NCI-H345 (cell line): ENCODE results near the gene ZSCAN22.

Source experiments
- DNase-seq: peaks from one replicate; lab custom pipeline; 2025; lab: John Stamatoyannopoulos, UW

ZSCAN22 gene

DNA sequence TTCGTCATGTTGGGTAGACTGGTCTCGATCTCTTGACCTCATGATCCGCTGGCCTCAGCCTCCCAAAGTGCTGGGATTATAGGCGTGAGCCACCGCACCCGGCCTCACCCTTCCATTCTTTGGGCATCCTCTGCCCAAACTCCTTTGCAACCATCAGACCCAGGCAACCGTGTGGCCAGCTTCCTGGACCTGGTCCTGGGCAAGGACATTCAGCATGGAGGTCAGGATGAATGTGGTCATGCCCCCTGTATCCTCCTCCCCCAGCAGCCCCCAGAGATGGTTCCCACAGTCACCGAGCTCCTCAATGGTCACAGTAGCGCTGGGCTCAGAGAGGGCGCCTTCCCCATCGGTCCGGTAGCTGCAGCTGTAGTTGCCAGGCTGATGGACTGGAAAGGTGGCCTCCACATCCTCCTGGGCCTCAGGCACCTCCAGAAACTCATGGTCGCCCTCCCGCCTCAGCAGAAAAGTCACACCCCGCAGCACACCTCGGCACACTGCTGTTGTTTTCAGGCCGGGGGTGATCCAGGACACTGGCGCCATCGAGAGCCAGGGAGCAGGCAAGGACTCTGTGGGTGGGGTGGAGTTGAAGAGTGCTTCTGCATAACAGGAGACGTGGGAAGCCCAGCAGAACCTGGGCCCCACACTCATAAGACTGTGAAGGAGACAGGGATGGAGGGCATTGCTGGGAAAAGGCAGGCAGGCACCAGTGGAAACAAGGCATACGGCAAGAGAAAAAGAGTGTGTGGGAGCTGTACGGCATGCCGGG is 25.4 kb downstream of the ZSCAN22 start:
- DNase-seq: no peak

DNA sequence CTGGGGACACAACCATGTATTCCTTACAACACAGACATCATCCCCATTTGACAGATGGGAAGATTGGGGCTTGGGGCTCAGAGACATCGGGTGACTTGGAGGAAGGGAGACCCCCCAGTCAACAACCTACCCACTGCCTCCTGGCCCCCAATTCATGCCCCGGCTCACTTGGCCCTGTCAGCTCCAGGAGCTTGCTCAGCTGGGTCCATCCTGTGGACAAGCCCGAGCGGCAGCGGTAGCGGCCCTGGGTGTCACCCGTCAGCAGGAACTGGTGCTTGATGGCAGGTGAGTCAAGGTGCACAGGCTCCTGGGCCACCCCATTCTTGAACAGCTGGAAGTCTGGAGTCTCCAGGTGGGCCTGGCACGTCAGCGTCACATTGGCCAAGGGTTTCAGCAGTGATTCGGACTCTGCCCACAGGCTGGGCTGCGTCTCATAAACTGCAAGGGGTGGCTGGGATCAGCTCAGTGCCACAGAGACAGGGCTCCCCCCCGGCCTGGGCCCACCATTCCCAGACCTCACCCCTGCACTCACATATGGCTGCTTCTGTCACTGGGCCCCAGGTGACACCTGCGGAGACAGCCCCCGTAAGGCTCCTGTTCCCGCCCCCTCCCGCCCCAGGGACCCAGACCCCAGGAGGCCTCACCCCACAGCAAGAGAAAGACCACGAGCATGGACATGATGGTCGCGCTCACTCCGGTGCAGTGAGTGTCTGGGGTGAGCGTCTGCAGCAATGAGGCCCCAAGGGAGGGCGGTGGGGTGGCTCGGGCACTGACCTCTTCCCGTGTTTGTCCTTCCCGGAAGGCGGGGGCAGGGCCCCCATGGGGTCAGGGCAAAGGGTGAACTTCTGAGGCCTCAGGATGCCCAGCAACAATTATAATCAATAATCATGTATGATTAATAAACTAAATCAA is 26.2 kb downstream of the ZSCAN22 start, which contains the start of gene A1BG:
Gene A1BG, minus strand, starts transcription at position 733 of the 912 bp plus-strand sequence. Its CDS starts 55 bp downstream, at position 678.
- no peak for DNase-seq

GRCh38 chr19:58353717-58354477 is 27.1 kb downstream of the ZSCAN22 start:
- no peak for DNase-seq

GRCh38 chr19:58354478-58355030 is 27.8 kb downstream of the ZSCAN22 start:
- no peak for DNase-seq

GRCh38 chr19:58355215-58355796 is 28.5 kb downstream of the ZSCAN22 start:
- DNase-seq: no peak

DNA sequence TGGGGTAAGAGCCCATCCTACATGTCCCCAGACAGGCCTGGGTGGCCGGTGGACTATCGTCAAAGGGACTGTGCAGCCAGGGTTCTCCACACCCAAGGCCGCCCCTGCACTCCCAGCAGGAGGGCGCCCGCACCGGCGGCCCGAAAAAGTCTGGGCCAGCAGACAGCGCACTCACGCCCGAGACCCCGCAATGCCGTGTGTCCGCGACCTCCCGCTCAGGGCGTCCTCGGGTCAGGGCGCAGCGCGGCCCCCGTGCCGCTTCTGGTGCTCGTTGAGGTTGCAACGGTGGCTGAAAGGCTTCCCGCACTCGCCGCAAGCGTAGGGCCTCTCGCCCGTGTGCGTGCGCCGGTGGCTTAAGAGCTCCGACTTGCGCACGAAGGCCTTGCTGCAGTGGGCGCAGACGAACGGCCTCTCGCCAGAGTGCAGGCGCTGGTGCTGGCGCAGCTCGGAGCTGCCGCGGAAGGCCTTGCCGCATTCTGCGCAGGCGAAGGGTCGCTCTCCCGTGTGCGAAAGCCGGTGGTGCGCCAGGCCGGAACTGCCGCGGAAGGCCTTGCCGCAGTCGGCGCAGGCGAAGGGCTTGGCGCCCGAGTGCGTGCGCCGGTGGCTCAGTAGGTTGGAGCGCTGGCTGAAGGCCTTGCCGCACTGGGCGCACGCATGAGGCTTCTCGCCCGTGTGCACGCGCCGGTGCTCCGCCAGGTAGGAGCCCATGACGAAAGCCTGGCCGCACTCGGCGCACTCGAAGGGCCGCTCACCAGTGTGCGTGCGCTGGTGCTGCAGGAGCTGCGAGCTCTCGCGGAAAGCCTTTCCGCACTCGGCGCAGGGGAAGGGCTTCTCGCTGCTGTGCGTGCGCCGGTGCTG is 29.3 kb downstream of the ZSCAN22 start:
- DNase-seq: no peak

DNA sequence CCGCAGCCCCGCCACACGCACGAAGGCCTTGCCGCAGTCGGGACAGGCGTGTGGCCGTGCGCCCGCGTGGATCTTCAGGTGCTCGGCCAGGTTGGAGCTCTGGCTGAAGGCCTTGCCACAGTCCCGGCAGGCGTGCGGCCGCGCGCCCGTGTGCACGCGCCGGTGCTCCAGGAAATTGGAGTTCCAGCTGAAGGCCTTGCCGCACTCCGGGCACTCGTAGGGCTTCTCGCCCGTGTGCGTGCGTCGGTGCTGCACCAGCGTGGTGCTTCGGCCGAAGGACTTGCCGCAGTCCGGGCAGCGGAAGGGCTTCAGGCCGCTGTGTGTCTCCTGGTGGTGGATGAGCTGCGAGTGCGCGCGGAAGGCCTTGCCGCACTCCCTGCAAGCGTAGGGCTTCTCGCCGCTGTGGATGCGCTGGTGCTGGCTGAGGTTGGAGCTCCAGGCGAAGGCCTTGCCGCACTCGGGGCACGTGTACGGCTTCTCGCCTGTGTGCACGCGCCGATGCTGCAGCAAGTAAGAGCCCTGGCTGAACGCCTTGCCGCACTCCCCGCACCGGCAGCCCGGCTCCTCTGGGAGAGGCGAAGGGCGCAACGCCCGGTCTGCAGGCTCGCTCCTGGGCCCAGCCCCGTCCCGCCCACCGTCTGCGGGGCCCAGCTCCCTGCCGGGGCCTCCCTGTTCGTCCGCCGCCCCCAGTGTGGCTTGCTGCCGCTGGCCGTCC is 30.1 kb downstream of the ZSCAN22 start:
- DNase-seq: no peak

GRCh38 chr19:58357481-58358145 is 30.8 kb downstream of the ZSCAN22 start:
- no peak for DNase-seq

DNA sequence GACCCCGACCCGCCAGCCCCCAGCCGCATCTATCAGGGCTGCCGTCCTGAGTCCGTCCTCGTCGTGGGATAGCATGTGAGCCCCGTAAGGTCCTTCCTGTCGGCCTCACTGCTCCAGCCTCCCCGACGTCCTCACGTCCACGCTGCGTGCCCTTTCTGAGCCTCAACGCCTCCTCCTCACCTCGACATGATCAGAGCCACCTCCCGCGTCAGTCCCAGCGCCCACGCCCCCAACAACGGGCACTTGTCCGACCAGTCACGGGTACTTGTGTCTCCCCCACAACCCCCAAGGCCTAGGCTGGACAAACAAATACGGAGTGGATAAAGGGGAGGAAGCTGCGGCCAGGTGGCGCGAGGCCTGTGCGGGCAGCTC is 35.1 kb downstream of the ZSCAN22 start:
- DNase-seq: peak; percentile 32

DNA sequence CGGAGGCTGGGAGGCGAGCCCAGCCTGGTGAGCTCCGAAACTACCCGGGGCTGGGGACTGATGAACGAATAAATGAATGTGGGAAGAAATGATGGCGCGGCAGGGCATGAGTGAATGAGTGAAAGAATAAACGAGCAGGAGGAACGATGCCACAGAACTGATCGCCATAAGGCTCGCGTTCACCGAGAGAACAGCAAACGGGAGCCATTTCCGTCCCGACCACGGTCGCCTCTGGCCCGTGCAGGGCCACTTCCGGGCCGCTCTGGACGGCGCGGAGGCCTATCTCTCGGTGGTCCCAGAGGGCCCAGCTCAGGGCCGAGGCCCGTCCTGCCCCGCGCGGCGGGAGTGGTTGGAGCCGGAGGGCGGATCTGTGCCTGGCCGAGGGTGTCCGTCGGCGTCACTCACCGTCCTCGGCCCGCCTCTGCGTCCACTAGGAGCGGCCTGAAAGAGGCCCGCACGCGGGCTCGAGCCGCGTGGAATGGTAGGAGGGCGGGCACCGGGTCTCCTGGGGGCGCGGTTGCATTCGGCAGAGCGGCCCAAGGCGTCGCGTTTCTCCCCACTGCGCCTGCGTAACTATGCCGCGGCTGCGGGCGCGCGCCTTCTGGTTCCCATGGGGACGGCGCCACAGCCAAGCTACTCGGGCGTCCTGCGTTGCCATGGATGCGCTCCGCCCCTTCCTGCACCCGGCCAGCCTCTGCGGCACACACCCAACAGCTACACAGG is 35.6 kb downstream of the ZSCAN22 start, which contains the start of gene ZNF497:
Gene ZNF497, minus strand, starts transcription at position 480 of the 723 bp plus-strand sequence. CDS start 5,116 bp downstream, outside the sequence.
- peak; percentile 96 for DNase-seq

GRCh38 chr19:58364146-58364545 is 37.4 kb downstream of the ZSCAN22 start:
- DNase-seq: no peak

DNA sequence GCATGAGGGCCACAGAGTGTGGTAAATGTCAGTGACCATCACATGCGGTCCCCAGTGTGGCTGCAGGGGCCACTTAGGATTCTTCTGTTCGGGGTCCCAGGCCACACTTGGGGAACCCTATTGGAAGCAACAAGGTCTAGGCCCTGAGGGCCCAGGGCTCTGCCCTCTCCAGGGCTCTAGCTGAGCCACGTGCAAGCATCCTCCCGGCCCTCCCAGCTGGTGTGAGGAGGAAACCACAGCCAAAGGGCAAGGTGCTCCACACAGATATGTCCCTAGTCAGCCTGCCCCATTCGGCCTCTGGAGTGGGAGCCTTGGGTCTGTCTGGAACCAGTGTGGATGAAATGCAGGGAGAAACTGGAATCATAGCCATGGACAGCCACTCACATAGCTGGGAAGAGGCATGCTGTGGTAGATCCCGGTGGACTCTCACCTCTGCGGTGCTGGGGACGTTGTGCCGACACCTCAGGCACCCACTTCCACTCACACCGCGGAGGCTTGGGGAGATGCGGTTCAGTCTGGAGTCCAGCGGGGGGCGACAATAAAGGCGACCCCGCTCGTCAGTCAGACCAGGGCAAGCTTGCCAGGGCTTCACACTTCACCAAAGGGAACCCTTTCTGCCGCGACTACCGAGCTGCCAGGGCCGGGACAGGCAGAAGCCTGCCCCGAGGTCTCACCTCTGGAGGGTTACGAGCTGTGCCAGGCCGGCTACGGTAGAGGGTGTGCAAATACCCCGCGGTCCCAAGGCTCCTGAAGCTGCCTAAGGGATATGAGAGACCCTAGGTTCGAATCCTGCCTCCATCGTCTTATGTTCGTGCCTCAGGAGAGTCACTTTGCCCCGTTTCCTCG is 40.0 kb downstream of the ZSCAN22 start:
- DNase-seq: no peak

DNA sequence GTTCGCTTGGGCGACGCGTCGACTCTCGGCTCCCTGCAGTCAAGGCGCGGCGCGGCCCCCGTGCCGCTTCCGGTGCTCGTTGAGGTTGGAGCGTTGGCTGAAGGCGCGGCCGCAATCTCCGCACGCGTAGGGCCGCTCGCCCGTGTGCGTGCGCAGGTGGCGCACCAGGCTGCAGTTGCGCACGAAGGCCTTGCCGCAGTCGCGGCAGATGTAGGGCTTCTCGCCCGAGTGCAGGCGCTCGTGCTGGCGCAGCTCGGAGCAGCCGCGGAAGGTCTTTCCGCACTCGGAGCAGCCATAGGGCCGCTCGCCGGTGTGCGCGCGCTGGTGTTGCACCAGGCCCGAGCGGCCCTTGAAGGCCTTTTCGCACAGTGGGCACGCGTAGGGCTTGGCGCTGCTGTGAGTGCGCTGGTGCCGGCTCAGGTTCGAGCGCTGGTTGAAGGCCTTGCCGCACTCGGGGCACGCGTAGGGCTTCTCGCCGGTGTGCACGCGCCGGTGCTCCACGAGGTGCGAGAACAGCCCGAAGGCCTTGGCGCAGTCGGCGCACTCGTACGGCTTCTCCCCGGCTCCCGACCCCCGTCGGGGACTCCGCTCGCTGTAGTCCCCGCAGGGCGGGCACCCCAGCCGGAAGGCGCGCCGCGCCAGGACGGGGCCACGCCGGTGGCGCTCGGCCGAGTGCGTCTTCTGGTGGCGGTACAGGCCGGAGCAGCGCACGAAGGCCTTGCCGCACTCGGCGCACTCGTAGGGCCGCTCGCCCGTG is 41.1 kb downstream of the ZSCAN22 start:
- DNase-seq: no peak

GRCh38 chr19:58368561-58369360 is 42.0 kb downstream of the ZSCAN22 start:
- no peak for DNase-seq

GRCh38 chr19:58372311-58373133 is 45.7 kb downstream of the ZSCAN22 start:
- no peak for DNase-seq
